Islet of Langerhans (tissue), 1 donor: ENCODE measurements around the gene RPF1.
"Not testable (repeated sequence)": the region's sequence is repeated elsewhere in the genome, so short reads cannot be mapped to it uniquely, and the experiment has no call there.

ENCODE experiments used
- FAIRE-seq: peaks from one replicate; lab custom pipeline; 2011; peaks lifted over from hg19 to GRCh38; lab: Jason Lieb, UNC

The RPF1 gene, protein sequence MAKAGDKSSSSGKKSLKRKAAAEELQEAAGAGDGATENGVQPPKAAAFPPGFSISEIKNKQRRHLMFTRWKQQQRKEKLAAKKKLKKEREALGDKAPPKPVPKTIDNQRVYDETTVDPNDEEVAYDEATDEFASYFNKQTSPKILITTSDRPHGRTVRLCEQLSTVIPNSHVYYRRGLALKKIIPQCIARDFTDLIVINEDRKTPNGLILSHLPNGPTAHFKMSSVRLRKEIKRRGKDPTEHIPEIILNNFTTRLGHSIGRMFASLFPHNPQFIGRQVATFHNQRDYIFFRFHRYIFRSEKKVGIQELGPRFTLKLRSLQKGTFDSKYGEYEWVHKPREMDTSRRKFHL

DNA sequence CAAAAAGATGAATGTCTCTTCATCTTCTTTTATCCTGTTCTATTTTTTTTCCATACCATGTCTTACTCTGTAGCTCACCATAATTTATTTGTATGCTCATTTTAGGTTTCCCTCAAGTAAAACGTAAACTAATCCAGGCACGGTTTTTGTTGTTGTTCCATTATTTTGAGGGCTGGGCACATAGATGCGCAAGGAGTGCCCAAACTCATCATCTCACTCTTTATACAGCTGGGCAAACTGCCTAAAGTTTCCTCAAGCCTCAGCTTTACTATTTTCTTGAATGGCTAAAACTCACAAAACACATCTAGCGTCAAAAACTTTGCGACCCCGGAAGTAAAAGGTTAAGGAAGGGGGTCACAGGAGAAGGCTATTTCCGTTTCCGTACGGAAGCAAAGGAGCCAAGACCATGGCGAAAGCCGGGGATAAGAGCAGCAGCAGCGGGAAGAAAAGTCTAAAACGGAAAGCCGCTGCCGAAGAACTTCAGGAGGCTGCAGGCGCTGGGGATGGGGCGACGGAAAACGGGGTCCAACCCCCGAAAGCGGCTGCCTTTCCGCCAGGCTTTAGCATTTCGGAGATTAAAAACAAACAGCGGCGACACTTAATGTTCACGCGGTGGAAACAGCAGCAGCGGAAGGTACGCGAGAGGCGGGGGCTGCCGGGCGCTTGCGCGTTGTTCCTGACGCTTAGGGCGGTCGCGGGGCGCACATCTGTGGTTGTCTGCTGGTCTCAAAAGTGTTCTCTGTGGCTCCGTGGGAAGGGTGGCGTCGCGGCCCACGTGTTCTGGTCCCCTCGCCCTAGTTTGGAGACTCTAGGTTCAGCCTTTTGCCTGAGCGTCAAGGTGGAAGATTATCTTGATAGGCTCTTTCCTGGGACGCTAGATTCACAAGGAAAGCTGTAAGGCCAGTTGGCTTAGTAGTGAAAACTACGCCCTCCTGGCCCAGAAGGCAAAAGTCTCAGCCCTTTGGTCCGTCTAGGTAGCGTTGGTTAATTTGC, at the start of gene RPF1:
Gene RPF1, plus strand, starts transcription at position 391 of the 993 bp plus-strand sequence. Its CDS starts 16 bp downstream, at position 407.
- no peak for FAIRE-seq

DNA sequence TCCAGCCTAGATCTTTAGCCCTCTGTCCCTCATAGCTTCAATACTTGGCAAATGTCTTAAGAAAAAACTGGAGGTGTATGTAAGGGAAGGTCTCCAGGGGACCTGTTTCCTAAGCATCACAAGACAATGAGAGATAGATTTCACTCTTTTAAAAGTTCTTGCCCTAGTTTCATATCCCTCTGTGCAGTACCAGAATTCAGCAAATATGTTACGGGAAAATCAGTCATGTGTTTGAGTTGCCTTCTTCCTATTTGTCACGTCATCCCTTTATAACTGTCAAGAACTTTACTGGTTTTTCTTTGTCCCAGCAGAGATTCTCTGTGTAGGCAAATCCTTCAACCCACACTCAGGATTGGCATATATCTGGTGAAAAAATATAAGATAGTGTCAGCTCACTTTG, 48.5 kb upstream of the RPF1 start:
- FAIRE-seq = no peak

DNA sequence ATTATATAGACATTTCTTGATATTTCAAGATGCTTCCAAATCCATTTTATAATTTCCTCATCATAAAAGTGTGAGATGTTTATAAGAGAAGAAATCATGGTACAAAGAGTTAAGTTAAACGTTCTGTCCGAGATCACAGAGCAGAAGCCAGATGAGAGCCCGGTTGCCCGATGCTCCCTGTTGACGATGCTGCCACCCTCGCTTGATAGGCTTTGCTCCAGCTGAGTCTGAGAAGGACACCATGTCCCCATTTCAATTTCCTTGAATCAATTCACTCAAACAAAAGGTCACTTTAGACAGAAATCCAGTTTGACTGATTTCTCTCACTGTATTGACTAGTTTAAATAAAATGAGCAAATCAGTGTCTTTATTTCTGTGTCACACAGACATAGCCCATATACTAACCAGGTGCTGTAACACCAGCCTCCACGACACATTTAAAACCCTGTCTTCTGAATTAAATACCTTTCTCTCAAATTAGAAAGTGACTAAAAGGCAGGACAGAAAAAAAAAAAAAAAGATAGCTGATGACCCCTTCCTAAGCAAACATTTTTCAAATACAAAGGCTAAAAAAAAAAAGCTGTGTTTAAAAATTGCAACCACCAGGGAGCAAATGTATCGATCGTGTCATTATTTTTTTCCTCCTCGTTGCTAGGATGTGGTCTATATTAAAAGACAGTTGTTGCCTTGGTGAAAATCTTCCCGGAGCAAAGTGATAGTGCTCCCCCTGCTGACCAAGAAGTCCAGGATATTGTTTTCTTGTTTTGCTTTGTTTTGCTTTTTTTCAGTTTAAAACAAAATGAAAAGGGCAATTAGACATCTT, 45.6 kb upstream of the RPF1 start:
- peak; percentile 99 for FAIRE-seq

DNA sequence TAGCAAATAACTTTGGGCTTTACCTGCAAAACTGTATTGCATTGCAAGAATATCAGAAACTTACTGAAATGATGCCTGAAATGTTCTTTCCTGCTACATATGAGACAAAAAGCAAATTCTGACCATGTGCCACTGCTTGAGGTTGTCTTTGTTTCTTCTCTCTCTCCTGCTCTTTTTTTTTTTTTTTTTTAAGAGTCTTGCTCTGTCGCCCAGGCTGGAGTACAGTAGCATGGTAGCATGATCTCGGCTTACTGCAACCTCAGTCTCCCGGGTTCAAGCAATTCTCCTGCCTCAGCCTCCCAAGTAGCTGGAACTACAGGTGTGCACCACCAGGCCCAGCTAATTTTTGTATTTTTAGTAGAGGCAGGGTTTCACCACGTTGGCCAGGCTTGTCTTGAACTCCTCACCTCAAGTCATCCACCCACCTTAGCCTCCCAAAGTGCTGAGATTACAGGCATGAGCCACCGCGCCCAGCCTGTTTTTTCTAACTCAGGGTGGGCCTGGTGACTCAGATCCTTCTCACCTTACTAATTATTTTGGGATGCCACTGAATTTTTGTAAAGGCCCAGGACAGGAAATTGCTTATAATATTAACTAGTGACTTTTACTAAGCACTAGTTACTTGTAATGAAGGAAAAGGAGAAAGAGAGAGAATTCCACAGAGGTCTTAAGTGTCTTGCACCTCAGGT, 44.8 kb upstream of the RPF1 start:
- no peak for FAIRE-seq

DNA sequence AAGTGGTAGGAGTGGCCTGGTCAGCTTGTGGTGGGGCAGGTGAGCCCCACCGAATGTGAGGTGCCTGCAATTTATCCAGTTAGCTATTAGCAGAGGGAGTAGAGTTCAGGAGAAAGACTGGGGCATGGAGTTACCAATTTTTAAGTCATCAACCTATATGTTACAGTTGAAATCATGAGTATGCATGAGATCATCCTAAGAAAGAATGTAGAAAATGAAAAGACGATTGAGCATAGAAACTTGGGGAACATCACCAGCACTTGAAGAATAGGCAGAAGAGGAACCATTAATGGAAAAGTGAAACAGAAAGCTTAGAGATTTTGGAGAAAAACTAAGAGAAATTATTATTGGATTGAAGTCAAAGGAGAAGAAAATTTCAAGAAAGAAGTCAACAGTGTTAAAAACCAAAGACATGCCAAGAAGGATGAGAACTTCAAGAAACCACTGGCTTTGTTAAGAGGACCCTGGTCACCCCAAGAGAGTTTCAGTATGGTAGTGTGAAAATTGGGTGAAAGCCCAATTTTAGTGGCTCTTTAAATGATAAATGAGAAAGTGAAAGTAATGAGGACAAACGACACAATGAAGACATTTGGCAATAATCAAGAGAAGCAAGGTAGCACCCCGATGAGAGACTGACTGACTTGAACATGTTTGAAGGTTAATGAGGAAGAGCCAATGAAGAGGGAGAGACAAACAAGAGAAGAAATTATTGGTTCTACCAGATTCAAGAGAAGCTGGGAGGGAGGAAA, 44.1 kb upstream of the RPF1 start:
- no peak for FAIRE-seq

DNA sequence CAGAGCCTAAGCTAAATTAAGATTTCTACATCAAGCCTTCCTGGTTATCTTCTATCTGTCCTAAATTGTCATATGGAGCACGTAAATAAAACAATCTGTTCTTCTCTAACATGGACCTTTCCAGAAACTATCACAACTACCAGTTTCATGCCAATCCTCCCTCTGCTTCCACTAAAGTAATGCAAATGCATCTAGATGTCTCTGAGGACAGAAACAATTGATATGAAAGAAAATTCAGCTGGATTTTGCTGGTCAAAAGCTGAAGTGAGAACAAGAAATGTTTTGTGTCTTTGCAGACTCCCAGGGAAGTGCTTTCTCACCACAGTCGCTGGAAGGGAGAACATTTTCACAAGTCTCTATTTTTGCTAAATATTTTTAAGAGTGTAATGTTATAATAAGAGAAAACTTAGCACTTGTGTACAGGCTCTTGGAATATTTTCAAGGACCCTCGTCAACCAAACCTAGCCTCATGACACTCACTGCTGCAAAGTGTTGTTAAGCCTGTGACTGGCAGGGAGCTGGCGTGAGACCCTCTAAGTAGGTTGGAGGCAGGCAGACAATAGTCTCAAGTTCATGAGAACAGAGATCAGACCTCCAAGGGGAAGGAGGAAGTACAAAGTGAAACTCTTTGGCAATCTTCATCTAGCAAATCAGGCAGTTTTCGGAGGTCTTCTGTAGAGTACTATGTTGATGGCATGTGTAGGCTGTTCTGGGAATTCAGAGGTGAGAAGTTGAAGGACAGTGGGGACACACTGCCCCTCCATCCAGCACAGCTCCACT, 42.0 kb upstream of the RPF1 start:
- FAIRE-seq = no peak

DNA sequence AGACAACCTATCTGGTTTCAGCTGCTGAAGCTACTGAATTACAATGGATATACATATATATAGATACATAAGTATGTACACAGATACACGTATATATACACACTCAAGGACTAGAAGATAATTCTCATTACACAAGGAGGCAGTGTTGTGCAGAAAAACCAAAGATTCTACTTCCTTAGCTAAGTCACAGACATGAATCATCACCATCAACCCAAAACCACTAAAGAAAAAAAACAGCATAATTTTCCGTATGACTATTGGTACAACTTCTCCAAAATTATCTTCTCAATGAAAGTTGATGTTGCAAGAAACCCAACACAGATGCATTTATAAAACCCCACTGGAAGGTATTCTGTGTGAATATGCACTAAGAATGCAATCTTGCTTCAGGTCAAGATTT, 36.8 kb upstream of the RPF1 start:
- FAIRE-seq = peak; percentile 92

DNA sequence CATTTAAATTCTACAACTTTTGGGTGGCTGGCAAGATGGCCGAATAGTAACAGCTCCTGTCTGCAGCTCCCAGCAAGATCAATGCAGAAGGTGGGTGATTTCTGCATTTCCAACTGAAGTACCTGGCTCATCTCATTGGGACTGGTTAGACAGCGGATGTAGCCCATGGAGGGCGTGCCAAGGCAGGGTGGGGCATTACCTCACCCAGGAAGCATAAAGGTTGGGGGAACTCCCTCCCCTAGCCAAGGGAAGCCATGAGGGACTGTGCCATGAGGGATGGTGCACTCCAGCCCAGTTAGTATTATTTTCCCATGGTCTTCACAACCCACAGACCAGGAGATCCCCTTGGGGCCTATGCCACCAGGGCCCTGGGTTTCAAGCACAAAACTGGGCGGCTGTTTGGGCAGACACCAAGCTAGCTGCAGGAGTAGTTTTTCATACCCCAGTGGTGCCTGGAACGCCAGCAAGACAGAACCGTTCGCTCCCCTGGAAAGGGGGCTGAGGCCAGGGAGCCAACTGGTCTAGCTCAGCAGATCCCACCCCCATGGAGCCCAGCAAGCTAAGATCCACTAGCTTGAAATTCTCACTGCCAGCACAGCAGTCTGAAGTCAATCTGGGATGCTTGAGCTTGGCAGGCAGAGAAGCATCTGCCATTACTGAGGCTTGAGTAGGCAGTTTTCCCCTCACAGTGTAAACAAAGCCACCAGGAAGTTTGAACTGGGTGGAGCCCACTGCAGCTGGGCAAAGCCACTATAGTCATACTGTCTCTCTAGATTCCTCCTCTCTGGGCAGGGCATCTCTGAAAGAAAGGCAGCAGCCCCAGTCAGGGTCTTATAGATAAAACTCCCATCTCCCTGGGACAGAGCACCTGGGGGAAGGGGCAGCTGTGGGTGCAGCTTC, 36.1 kb upstream of the RPF1 start:
- FAIRE-seq = not testable (repeated sequence)

DNA sequence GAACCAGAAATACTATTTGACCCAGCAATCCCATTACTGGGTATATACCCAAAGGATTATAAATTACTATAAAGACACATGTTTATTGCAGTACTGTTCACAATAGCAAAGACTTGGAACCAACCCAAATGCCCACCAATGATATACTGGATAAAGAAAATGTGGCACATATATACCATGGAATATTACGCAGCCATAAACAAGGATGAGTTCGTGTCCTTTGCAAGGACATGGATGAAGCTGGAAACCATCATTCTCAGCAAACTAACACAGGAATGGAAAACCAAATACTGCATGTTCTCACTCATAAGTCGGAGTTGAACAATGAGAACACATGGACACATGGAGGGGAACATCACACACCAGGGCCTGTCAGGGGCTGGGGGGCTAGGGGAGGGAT, 30.4 kb upstream of the RPF1 start:
- FAIRE-seq = not testable (repeated sequence)

DNA sequence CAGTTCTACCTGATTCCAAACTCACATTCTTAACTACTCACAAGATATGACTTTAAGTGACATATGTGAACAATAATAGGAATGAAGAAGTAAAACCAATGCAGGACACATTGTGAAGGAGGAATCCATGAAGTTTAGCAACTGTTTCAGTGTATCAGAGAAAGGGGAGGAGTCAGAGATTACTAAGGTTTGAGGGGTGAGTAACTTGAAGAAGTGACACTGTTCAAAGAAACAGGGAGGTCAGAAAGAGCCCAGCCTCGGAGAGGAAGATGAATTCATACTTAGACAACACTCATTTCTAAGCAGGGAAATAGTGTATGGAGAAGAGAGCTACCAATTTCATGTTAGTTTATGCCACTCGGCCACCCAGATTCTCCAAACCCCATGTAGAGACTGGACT, 28.2 kb upstream of the RPF1 start:
- FAIRE-seq = no peak

DNA sequence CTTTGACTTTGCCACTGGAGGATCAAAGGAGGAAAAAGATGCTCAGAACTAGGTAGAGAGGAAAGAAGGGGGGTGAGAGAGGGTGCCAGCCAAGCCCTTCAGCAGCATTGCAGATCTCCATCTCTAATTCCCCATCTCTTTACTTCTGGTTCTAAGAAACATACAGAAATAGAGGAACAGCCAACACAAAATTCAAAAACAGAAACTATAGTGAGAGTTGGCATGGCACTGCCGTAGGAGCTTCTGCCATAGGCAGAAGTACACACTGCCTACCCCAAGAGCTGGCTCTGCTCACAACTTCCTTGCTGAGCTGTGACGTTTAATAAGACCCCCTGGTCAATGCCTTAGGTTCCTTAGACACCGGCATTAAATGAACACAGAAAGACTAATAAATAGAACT, 26.6 kb upstream of the RPF1 start:
- no peak for FAIRE-seq

DNA sequence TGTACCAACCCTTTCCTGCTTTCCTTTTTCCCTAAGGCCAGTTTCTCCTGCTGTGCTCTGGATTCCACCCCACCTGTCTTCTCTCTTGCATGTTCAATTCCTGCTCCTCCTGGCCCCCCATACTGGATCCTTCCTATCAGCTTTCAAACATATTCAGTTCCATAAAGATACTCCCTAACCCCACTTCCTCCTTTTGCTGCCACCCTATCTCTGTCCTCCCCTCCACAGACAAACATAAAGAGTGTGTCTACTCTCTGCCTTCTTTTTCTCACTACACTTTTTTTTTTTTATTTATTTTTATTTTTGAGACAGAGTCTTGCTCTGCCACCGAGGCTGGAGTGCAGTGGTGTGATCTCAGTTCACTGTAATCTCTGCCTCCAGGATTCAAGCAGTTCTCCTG, 16.9 kb upstream of the RPF1 start:
- FAIRE-seq = no peak

DNA sequence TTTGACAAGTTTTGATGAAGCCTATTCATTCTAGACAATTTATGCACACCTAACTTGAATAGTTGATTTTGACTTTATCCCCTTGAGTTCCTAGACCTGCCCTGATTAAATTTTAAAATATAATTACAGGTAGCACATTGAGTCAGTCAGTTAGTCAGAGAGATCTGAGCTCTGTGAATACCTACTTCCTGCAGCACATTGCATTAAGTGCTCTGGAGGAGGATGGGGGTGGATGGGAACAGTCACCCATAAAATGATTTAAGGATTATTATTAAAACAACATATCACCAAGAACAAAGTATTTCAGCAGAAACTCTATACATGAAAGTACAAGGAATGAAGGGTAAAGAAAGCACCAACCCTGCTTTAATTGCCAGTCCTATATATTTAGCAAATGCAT, 11.8 kb upstream of the RPF1 start:
- no peak for FAIRE-seq

DNA sequence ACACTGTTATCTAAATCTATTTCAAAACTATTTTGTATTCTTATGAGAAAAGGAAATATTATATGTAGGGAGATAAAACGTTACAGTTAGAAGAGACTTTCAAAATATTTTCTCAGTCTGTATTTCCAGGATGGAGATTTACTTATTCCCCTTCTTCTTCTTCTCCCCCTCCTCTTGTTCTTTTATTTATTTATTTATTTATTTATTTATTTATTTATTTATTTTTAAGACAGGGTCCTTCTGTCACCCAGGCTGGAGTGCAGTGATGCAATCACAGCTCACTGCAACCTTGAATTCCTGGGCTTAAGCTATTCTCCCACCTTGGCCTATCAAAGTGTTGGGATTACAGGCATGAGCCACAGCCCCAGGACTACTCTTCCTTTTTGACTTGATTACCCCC, 2.8 kb upstream of the RPF1 start:
- no peak for FAIRE-seq

DNA sequence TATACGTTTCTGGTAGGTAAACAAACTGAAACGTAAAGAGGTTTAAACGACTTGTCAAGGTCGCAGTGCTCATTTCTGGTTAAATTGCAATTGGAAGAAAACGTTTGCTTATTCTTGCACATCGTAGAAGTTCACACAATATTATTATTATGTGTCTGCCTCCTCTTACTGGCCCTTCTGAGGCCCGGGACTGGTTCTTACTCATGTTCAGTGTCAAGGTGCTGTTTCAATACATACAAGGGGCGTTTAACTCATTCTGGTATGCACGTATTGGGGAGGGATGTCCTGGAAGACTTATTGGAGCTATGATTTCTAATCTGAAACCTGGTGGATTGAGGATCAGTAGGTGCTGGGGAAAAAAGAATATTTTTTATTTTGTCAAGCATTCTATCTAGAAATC, 932 bp downstream of the RPF1 start:
- no peak for FAIRE-seq

DNA sequence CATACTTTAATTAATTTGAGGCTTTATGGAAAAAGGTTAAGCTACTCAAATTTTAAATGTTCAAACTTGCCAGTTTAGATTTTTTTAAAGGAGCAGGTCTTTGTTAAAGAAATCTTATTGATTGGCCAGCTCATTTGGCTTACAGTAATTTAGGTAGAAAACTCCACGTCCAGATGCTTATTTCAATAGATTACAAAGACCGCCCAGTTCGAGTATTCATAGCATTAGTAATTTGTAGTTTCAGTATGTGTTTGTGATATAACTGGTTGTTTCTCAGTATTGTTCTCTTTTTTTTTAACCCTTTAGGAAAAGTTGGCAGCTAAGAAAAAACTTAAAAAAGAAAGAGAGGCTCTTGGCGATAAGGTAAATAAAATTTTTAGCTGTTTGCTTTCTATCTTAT, 1.6 kb downstream of the RPF1 start:
- no peak for FAIRE-seq

DNA sequence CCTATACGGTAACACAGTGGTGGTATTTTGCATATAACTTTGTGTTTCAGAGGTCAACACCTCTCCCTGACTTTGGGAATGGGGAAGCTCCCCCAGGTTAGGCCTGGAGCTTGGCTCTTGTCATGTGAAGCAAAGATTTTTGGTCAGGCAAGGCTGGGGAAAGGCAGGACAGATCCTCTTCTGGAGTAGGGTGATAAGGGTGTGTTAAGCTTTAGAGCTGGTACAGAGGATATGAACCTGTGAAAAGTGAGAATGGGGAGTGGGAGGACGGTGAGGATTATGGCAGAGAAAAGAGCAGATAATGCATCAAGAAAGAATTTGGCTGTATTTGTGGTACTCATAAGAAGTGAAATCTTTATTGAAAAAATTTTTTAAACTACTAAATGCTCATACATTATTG, 2.3 kb downstream of the RPF1 start:
- FAIRE-seq = no peak

DNA sequence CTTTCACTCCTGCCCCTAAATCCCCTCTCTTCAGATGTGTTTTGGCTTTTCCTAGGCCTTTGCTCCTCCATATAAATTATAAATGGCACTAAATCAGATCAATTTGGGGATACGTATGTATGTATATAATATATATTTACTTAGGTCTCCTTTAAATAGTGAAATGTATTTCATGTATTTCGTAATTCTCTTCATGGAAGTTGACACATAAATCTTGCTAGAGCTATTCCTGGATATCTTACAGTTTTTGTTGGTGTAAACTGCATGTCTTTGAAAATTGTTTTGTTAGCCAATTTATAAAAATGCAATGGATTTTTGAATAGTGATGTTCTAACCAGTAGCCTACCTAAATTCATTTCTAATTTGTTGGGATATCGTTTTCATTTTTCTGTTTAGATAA, 9.0 kb downstream of the RPF1 start:
- FAIRE-seq = no peak

DNA sequence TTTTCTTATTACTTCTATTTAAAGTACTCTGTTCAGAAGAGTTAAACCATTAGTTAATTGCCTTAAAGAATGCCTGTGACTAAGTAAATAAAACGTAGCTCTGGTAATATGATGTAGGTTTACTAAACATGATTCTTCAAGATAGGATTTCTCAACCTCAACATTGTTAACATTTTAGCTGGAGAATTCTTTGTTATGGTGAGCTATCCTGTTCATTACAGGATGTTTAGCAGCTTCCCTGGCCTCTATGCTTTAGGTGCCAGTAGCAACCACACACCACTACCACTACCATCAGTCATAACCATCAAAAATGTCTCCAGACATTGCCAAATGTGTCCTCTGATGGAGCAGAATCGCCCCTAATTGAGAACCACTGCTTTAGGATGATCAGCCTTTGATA, 10.7 kb downstream of the RPF1 start:
- no peak for FAIRE-seq
